Heart left ventricle (tissue), 13 donors: ENCODE measurements around the gene BRICD5.

Experiments used
- CTCF ChIP-seq, 12 donors: fragments of 200-600 bp; sonication (generic) in 4 of 12; IDR thresholded peaks; one replicate each; pipeline versions ENCODE4 v1.5.0 to v1.8.0; 2018 to 2022; ENCODE audit warnings: antibody characterized with exemption in 12 of 12, mild to moderate bottlenecking in 5 of 12
- POLR2A ChIP-seq, 2 donors: fragments of 450-650 bp; IDR thresholded peaks; one replicate each; pipeline ENCODE4 v1.6.1; 2017; ENCODE audit warnings: antibody characterized with exemption in 2 of 2, mild to moderate bottlenecking in 2 of 2, moderate library complexity in 2 of 2
- donor health status: ischemic (EF 13 %, LVEDD 7.1; RV severe dilation, severe dysfunction).
- donor health status: DM: no; HTN: yes; CAD: no.
- donor health status: DM: no; HTN: no; CAD: no.
- donor health status: ischemic (EF 25% LVEDD 6.9; RV normal size, moderate dysfunction).
- donor health status: ischemic (EF 25% LVEDD 5.7; RV mildly dilated, moderate dysfunction).
- donor health status: ischemic (EF 35%, LVEDD 5.7; RV mildly dilated, moderate dysfunction).
- donor health status: nonischemic (EF 11% LVEDD 7.7; RV severe dilation, severe dysfunction).
- donor health status: DM: yes; HTN: yes; CAD: no.
- donor health status: PGD.
- donor health status: ischemic (EF 29% LVEDD 5.4; RV normal size, mild dysfunction).
- donor health status: nonischemic (EF 23%, LVEDD 6.1; RV moderate dilation, normal function).

GRCh38 chr16:2170587-2171435 lies 39.9 kb downstream of the BRICD5 start:
- TF ChIP-seq CTCF (IDR thresholded peaks at IDR 0.05) = no peak
- no peak for TF ChIP-seq POLR2A (IDR thresholded peaks at IDR 0.05)
